GM12873 (cell line): Measurements from ENCODE around the gene FAT1.

ENCODE experiments used
- TF ChIP-seq, protein P1 (sequence below): IDR thresholded peaks from 2 replicates; pipeline ENCODE4 v1.5.1; 2012; ENCODE audit warnings: low read depth, mild to moderate bottlenecking, moderate library complexity, low read length, control low read depth; ENCODE audit not compliant: insufficient read depth; ENCODE audit errors: missing control alignments

FAT1 gene

DNA sequence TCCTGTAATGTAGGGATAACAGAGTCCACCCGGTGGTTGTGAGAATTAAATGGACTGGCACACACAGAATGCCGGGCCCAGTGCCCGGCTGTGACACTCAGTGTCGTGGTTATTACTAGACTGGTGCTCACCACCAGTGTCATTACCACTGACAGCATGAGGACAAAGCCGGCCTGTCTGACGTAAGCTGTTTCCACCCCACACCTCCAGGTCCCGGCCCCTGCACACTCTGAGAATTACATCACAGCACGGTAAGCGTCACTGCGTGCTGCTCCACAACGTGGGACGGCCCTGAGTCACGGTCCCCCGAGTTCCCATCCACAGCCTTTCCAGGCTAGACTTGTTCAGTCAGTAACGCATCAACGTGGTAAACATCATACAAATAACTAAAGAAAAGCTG is 22.9 kb downstream of the FAT1 start:
- TF ChIP-seq, protein P1, sequence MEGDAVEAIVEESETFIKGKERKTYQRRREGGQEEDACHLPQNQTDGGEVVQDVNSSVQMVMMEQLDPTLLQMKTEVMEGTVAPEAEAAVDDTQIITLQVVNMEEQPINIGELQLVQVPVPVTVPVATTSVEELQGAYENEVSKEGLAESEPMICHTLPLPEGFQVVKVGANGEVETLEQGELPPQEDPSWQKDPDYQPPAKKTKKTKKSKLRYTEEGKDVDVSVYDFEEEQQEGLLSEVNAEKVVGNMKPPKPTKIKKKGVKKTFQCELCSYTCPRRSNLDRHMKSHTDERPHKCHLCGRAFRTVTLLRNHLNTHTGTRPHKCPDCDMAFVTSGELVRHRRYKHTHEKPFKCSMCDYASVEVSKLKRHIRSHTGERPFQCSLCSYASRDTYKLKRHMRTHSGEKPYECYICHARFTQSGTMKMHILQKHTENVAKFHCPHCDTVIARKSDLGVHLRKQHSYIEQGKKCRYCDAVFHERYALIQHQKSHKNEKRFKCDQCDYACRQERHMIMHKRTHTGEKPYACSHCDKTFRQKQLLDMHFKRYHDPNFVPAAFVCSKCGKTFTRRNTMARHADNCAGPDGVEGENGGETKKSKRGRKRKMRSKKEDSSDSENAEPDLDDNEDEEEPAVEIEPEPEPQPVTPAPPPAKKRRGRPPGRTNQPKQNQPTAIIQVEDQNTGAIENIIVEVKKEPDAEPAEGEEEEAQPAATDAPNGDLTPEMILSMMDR, result no peak

DNA sequence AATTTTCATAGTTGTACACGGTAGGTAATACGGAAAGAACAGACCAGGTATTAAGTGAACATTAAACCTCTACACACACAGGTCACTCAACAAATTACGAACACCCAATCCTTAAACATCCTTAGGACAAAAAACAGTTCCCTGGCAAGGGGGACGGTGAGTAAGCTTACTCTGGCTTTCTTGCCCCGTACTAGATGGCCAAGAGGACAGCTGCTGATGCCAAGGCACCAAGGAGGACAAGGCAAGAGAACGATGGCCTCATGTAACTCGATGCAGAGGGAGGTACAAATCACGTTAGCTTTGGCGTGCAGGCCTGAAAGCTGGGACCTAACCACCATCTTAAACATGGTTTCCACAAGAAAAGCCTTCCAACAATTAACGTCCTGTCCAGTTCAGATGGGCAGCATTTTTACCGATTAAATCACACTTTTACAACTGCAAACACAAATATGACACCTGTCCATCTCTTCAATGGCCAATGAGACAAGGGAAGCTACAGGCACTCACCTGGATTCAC is 23.7 kb downstream of the FAT1 start:
- TF ChIP-seq, protein P1, result no peak

DNA sequence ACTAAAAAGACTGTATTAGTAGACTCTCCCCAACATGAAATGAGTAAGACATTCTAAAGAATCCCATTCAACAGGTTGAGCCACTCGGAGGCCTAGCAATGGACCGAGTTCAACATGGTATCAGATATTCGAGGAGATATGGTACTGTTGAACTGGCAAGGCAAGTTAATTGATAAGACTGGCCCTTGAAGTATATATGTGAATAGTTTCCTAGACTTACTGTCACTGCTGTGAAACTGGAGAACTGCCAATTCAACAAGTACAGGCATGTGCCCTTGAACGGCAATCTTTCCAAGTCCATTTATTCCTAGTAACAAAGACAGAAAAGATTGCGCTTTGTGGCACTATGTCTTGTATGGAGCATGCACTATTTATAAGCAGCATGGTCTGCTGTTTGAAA is 24.4 kb downstream of the FAT1 start:
- TF ChIP-seq, protein P1, result no peak

DNA sequence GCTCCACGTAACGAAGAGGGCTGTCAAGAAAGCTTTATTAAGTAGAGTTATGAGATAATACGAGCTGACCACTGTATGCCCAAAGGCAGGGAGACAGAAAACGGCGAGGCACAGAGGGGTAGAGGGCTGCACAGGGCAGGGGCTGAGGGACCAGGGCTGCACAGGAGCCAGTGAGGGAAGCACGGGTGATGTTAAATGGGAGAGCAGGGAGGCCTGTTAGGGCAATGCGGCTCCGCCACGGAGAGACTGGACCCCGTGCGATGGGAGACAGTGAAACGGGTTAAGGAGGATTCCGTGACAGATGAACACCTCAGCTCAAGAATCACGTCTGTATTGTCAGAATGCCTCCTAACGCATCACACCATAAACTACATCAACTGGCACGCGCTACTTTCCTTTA is 25.1 kb downstream of the FAT1 start:
- TF ChIP-seq, protein P1, result no peak

DNA sequence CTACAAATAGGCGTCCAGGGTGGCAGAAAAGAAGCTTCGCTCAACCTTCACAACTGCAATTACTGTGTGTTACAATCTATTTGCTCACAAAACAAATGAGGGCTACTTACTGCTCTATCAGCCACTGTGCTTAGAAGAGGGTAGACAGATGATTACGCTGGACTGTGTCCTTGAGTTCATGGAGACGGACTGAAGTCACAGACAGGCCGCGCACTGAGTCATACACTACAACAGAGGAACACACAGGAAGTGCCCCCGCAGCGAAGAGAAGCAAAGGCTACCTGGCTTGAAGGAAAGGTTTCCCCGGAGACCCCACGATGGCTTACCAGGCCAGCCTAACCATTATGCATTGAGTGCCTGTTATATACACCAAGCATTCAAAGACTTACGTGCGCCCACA is 25.6 kb downstream of the FAT1 start:
- TF ChIP-seq, protein P1, result no peak

DNA sequence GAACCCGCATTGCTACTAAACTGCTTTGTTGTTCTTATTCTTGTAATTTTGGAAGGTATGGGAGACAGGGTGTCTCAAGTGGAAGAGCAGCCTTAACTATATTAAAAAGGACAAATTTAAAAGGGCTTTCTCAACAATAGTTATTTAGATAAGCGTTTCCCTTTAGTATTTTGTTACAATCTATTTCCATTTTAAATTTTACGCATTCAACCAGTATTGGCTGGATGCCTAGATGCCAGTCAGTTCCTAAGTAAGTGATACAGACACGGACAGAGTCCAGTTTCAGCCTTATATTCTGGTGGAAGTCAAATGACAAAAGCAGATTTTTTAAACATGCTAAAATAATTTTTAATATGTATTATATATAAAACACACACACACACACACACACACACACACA is 28.3 kb downstream of the FAT1 start:
- TF ChIP-seq, protein P1, result no peak

DNA sequence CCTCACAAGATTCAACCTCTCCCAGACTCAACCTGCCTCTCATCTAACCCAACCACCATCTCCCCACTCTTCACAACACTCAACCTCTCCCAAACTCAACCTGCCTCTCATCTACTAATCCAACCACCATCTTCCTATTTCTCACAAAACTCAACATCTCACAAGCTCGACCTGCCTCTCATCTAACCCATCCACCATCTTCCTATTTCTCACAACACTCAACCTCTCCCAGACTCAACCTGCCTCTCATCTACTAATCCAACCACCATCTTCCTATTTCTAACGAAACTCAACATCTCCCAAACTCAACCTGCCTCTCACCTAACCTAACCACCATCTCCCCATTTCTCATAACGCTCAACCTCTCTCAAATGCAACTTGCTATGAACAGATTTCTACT is 29.8 kb downstream of the FAT1 start:
- TF ChIP-seq, protein P1, result no peak
